Neural cell (in vitro differentiated cells): ENCODE measurements around the gene TMEM115. TPM values are rescaled to one million over a fixed set of nuclear protein-coding genes. Genes with fewer than 3 reads are reported as not detected.

Experiments
- H2AFZ ChIP-seq: fragments of 200-600, 300-800 bp; sonication (generic), shearing (Covaris generic); 2 replicates; pipeline ENCODE4 v1.6.0; 2014; ENCODE audit warnings: low read depth, mild to moderate bottlenecking, antibody characterized with exemption, low read length, moderate library complexity
- H3F3A ChIP-seq: fragments of 200-600 bp; shearing (Covaris generic); 2 replicates; pipeline ENCODE4 v1.6.1; 2016; ENCODE audit warnings: mild to moderate bottlenecking, moderate library complexity, mixed read lengths, antibody characterized with exemption, low read length; ENCODE audit not compliant: insufficient read depth, poor library complexity, severe bottlenecking
- H3K27ac ChIP-seq: fragments of 200-600, 300-800 bp; sonication (generic), shearing (Covaris generic); 2 replicates; pipeline ENCODE4 v1.5.1; 2014; ENCODE audit warnings: mild to moderate bottlenecking, low read length, moderate library complexity
- H3K27me3 ChIP-seq: fragments of 300-800, 200-600 bp; sonication (generic), shearing (Covaris generic); 2 replicates; pipeline ENCODE4 v1.6.0; 2014; ENCODE audit warnings: mild to moderate bottlenecking, low read depth, low read length, moderate library complexity; ENCODE audit not compliant: insufficient read depth
- H3K36me3 ChIP-seq: fragments of 300-800, 200-600 bp; sonication (generic), shearing (Covaris generic); 2 replicates; pipeline ENCODE4 v1.5.1; 2014; ENCODE audit warnings: mild to moderate bottlenecking, antibody characterized with exemption, low read length, moderate library complexity; ENCODE audit not compliant: insufficient read depth
- H3K4me2 ChIP-seq: fragments of 300-800, 200-600 bp; sonication (generic), shearing (Covaris generic); 2 replicates; pipeline ENCODE4 v1.6.0; 2014; ENCODE audit warnings: mild to moderate bottlenecking, low read length
- H3K4me3 ChIP-seq: fragments of 300-800, 200-600 bp; sonication (generic), shearing (Covaris generic); 2 replicates; pipeline ENCODE4 v1.5.1; 2014; ENCODE audit warnings: mild to moderate bottlenecking, low read length, moderate library complexity
- H3K79me2 ChIP-seq: fragments of 200-600 bp; shearing (Covaris generic); replicated peaks from 2 replicates; pipeline ENCODE4 v1.6.0; 2014; ENCODE audit warnings: mild to moderate bottlenecking, low read length, moderate library complexity; ENCODE audit not compliant: insufficient read depth
- H3K9ac ChIP-seq: fragments of 300-800, 200-600 bp; sonication (generic), shearing (Covaris generic); 2 replicates; pipeline ENCODE4 v1.6.1; 2016; ENCODE audit warnings: mild to moderate bottlenecking, low read length, mixed read lengths
- H3K9me2 ChIP-seq: fragments of 200-600 bp; shearing (Covaris generic); 2 replicates; pipeline ENCODE4 v1.6.1; 2016; ENCODE audit warnings: mild to moderate bottlenecking, low read length, mixed read lengths; ENCODE audit not compliant: insufficient read depth
- H3K9me3 ChIP-seq: fragments of 200-600, 300-800 bp; sonication (generic), shearing (Covaris generic); 2 replicates; pipeline ENCODE4 v1.6.1; 2016; ENCODE audit warnings: mild to moderate bottlenecking, mixed run types, low read length, moderate library complexity, mixed read lengths
- H4K20me1 ChIP-seq: fragments of 200-600 bp; shearing (Covaris generic); 2 replicates; pipeline ENCODE4 v1.6.1; 2016; ENCODE audit warnings: mild to moderate bottlenecking, mixed run types; ENCODE audit not compliant: insufficient read depth
- CTCF ChIP-seq: fragments of 450-650 bp; IDR thresholded peaks from 2 replicates; pipeline ENCODE4 v1.5.1; 2014; ENCODE audit warnings: antibody characterized with exemption, mild to moderate bottlenecking, moderate library complexity; ENCODE audit not compliant: poor library complexity, severe bottlenecking
- EP300 ChIP-seq: fragments of 450-650 bp; conservative IDR thresholded peaks from 2 replicates; pipeline ENCODE4 v1.6.1; 2014; ENCODE audit warnings: antibody characterized with exemption, mild to moderate bottlenecking, moderate library complexity; ENCODE audit not compliant: poor library complexity, severe bottlenecking
- EZH2 ChIP-seq: fragments of 200-600, 300-800 bp; shearing (Covaris generic), sonication (generic); IDR thresholded peaks from 2 replicates; pipeline ENCODE4 v1.6.1; 2014; ENCODE audit warnings: antibody characterized with exemption, low read length, borderline replicate concordance, mild to moderate bottlenecking; ENCODE audit not compliant: insufficient read depth, poor library complexity, severe bottlenecking
- MXI1 ChIP-seq: fragments of 450-650 bp; conservative IDR thresholded peaks from 2 replicates; pipeline ENCODE4 v1.6.1; 2014; ENCODE audit warnings: antibody characterized with exemption, mild to moderate bottlenecking; ENCODE audit not compliant: poor library complexity, severe bottlenecking
- POLR2AphosphoS5 ChIP-seq: IDR thresholded peaks from 2 replicates; pipeline ENCODE4 v1.6.1; 2012
- RAD21 ChIP-seq: fragments of 450-650 bp; conservative IDR thresholded peaks from 2 replicates; pipeline ENCODE4 v1.6.1; 2014; ENCODE audit warnings: antibody characterized with exemption, mild to moderate bottlenecking, moderate library complexity
- REST ChIP-seq: IDR thresholded peaks from 2 replicates; pipeline ENCODE4 v1.6.1; 2012; ENCODE audit warnings: borderline replicate concordance
- SMC3 ChIP-seq: fragments of 450-650 bp; conservative IDR thresholded peaks from 2 replicates; pipeline ENCODE4 v1.6.1; 2014; ENCODE audit warnings: antibody characterized with exemption, mild to moderate bottlenecking, moderate library complexity; ENCODE audit not compliant: poor library complexity
- TAF1 ChIP-seq: IDR thresholded peaks from 2 replicates; pipeline ENCODE4 v1.6.1; 2012; ENCODE audit warnings: low read depth
- polyA plus RNA-seq: library from polyadenylated mRNA; depleted of rRNA; stranded (reverse); fragments of >200 nt; gene quantifications from 2 replicates; pipeline ENCODE4 v1.2.3, GENCODE V29; 2014

TMEM115 gene
- polyA plus RNA-seq, 1 donor from 2014 or later, result 17.8 TPM

GRCh38 chr3:50371133-50371685 lies 11.9 kb upstream of the TMEM115 start:
- H3K9me3 ChIP-seq, result no peaks in the 10 kb centered on the region
- H2AFZ ChIP-seq, result no peak overlapping the region
- H3K79me2 ChIP-seq, result no peaks in the 10 kb centered on the region
- H3K27me3 ChIP-seq, result no peaks in the 10 kb centered on the region
- no peak overlapping the region for H3K27ac ChIP-seq
- TF ChIP-seq CTCF (no peak), EP300 (no peak), TAF1 (no peak), REST (no peak), EZH2 (no peak), MXI1 (no peak)
- no peaks in the 10 kb centered on the region for H4K20me1 ChIP-seq
- no peak overlapping the region for H3K4me3 ChIP-seq
- no peaks in the 10 kb centered on the region for H3F3A ChIP-seq
- no peak overlapping the region for H3K9ac ChIP-seq
- H3K36me3 ChIP-seq, result peaks cover 7% of the 10 kb centered on the region
- no peak overlapping the region for H3K4me2 ChIP-seq
- no peaks in the 10 kb centered on the region for H3K9me2 ChIP-seq

- TF ChIP-seq TAF1 (no peak), RAD21 (peak; percentile 89), REST (no peak), POLR2AphosphoS5 (no peak), EZH2 (no peak), CTCF (peak; percentile 83), SMC3 (peak; percentile 89)
- peaks cover 7% of the 10 kb centered on the region for H3K36me3 ChIP-seq
- H3K79me2 ChIP-seq, result no peaks in the 10 kb centered on the region
- H3K27ac ChIP-seq, result no peak overlapping the region
- H3K27me3 ChIP-seq, result no peaks in the 10 kb centered on the region
- H3K4me3 ChIP-seq, result no peak overlapping the region
- H4K20me1 ChIP-seq, result no peaks in the 10 kb centered on the region
- H2AFZ ChIP-seq, result no peak overlapping the region
- H3K9me2 ChIP-seq, result no peaks in the 10 kb centered on the region
- H3K9ac ChIP-seq, result no peak overlapping the region
- no peaks in the 10 kb centered on the region for H3K9me3 ChIP-seq
- H3F3A ChIP-seq, result no peaks in the 10 kb centered on the region
- H3K4me2 ChIP-seq, result no peak overlapping the region
These were observed 11.3 kb upstream of the TMEM115 start for GRCh38 chr3:50370594-50370993.
